Measurements from ENCODE around the gene UQCRC1. TPM values are rescaled to one million over a fixed set of nuclear protein-coding genes. Genes with fewer than 3 reads are reported as not detected.

Gene UQCRC1
- total RNA-seq, 1 experiment from 2014 or later: 243 TPM

DNA sequence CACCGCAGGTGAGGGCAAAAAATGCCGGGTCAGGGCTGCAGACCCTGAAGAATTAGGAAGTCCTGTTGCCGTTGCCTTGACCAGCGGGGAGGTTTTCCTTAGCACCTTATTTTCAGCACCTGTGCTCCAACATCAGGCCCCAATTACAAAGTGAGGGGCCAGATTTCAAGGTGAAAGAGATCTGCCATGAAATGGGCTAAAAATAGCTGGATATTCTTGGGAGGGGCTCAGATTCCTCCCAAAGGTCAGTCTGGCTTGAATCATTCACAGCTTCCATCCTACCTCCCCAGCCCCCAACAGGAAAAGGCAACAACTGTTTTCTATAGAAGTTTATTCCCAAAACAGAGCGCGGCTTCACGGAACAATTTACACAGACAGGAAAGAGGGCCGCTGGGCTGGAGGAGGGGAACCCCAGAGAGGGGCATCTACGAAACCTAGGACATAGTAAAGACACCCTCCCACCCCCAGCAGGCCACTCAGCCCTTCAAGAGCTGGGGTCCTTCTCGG lies 26.8 kb upstream of the UQCRC1 start:
- H3K36me3 ChIP-seq: no peaks in the 10 kb centered on the region
- no peaks in the 10 kb centered on the region for H3K27me3 ChIP-seq
- DNase-seq: no peak
- peak overlapping the region; percentile 68 for H3K4me3 ChIP-seq
- no peaks in the 10 kb centered on the region for H3K9me3 ChIP-seq

DNA sequence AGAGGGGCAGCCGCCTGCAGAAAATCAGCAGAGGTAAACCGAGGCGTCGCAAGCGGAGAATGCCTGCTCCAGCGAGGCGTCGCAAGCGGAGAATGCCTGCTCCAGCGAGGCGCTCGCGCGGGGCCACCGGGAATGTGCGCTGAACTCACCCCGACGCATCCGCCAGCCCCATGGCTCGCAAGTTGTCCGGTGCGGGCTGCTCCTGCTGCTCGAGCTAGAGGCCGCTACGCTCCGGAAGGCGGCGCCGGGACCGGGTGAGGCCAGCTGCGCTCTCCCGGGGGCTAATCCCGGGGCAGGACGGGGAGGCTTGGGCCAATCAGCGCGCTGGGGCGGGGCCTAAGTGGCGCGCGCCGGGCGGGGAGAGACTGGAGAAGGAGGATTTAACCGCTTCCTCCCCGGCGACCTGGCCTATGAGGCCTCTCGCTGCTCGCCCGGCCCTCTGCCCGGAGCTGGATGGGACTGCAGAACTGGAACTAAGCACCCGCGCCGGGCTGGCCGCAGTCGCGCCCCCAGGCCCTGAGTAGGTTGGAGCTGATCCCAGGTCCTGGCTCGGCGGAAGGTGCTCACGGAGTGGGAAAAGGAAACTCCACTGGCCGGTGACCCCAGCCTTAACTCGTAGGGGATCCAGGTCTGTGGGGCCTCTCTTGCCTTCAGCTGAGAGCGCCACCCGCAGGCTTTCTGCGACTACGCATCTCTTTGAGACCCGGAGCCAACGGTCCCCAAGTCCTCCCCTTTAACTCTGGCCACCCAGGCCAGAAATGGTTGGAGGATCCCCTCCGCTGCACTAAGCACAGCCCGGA lies 26.0 kb upstream of the UQCRC1 start, which contains the start of gene SLC26A6:
Gene SLC26A6 (minus strand): TSS at position 240 of the 800 bp plus-strand sequence. CDS start 68 bp downstream, at position 172.
- peak within 1 kb of the TSS; percentile 68 for H3K4me3 ChIP-seq
- peak; percentile 95 for DNase-seq
- H3K36me3 ChIP-seq: no peaks in the 10 kb centered on the region
- no peaks in the 10 kb centered on the region for H3K9me3 ChIP-seq
- H3K27me3 ChIP-seq: no peaks in the 10 kb centered on the region

DNA sequence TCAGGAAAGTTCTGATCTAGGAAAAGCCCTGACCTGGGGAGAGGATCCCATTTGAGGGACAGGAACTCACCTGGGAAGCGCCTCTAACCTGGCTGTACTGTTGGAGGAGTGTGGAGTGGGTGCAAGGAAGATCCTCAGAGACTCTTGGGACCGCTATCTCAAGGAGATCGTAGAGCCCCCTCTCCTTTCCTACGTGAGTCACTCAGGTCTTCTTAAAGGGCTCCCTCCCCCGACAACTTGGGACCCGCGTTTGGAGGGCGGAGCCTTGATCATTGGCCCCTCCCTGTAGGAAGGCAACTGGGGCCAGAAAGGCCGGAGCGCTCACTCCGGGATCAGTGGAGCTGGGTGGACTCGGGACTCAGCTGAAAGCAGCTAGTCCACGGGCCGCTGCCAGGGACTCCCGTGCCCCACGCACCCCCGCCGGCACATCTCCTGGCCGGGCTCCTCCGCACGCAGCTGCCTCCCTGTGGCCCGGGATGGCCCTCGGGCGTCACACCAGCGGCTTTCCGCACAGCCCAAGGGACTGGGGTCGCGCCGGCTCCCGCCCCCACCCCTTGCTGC lies 25.3 kb upstream of the UQCRC1 start:
- Histone ChIP-seq H3K9me3 (no peaks in the 10 kb centered on the region), H3K4me3 (peak overlapping the region; percentile 68), H3K27me3 (no peaks in the 10 kb centered on the region), H3K36me3 (no peaks in the 10 kb centered on the region)
- DNase-seq: peak; percentile 51

DNA sequence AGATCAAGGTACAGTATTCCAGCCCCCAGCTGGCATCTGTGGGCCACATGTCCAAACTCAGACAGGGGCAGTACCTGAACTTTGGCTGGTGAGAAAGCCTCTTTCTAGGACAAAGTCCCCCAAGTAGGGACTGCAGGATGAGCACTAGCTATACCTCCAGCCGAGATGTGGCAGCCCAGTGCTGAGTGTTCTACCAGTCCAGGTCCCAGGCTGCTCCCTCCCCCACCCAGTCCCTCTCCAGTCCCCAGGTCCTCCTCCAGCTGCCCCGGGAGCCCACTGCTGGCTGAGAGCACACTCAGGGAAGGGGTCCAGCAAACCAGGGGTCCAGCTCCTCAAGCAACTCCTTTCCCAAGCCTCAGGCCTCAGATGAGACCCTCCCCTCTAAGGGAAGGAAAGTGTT lies 24.3 kb upstream of the UQCRC1 start:
- no peak overlapping the region for H3K4me3 ChIP-seq
- no peaks in the 10 kb centered on the region for H3K27me3 ChIP-seq
- H3K9me3 ChIP-seq: no peaks in the 10 kb centered on the region
- DNase-seq: no peak
- no peaks in the 10 kb centered on the region for H3K36me3 ChIP-seq

DNA sequence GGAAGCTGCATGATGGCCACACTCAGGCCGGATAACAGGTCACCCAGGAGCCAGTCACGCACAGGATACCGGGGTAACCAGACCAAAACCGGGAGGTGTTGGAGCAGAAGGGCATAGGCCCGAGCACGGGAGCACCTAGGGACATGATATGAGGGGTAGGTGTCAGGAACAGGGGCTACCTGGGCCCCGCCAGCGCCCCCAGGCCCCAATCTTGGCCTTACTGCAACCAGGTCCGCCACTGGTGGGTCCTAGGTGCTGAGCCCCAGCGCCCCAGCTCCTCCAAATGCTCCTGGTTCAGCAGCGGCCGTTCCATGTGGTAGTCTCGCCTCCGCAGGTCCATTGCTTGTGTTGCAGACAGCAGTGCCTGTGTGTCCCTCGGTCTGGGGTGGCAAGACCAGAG lies 23.8 kb upstream of the UQCRC1 start:
- DNase-seq: no peak
- no peak overlapping the region for H3K4me3 ChIP-seq
- H3K27me3 ChIP-seq: no peaks in the 10 kb centered on the region
- no peaks in the 10 kb centered on the region for H3K9me3 ChIP-seq
- H3K36me3 ChIP-seq: no peaks in the 10 kb centered on the region

DNA sequence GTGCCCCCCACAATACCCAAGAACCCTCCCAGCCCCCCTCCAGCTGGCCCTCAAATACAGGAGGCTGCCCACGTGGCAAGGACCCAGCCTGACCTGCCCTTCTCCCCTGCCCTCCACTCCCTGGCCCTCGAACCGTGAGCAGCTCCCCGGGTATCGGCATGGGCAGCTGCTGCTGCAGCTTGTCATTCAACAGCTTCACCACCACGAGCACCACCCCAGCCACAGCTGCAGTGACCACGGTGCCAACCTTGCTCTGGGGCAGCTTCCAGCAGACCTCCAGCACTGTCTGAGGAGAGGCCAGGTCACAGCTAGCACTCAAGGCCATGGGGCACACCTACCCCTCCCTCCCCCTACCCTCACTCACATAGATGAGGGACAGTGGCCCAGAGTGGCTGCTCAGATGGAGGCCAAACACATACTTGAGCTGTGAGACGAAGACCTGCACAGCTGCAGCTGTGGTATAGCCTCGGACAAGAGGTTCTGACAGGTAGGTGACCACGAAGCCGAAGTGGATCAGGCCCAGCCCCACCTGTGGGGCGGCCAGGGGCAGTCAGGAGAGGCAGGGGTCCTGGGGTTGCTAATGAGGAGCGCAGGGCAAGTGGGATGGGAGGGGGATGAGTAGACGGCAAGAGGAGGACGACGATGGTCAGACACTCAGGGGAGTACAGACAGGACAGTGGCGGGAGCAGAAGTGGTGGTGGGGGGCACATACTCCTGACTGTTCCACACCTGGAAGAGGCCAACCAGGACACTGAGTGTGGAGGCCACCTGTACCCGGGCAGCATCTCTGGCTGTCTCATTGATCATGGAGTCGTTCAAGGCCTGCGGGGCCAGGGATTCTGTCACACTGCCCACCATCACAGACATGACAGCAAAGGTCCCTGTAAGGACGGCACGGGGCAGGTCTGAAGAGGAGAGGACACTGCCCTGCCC lies 22.3 kb upstream of the UQCRC1 start:
- no peaks in the 10 kb centered on the region for H3K27me3 ChIP-seq
- H3K4me3 ChIP-seq: no peak overlapping the region
- H3K9me3 ChIP-seq: no peaks in the 10 kb centered on the region
- no peak for DNase-seq
- no peaks in the 10 kb centered on the region for H3K36me3 ChIP-seq

DNA sequence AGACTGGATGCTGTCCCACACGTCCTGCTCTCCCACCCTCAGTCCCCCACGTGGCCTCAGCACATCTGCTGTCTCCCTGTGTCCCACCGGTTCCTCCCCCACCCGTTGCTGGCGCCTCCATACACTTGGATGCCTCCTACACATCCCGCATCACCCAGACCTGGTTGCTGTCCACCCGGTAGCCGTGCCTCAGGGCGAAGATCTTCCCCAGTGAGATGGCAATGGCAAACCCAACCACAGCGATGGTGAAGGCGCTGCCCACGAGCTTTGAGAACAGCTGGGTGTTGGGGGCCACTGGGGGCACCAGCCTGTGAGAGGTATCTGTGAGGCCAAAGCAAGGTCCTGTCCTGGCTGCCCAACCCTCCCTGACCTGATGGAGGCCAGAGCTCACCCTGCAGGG lies 21.4 kb upstream of the UQCRC1 start:
- no peak overlapping the region for H3K4me3 ChIP-seq
- no peaks in the 10 kb centered on the region for H3K27me3 ChIP-seq
- DNase-seq: no peak
- H3K9me3 ChIP-seq: no peaks in the 10 kb centered on the region
- no peaks in the 10 kb centered on the region for H3K36me3 ChIP-seq

DNA sequence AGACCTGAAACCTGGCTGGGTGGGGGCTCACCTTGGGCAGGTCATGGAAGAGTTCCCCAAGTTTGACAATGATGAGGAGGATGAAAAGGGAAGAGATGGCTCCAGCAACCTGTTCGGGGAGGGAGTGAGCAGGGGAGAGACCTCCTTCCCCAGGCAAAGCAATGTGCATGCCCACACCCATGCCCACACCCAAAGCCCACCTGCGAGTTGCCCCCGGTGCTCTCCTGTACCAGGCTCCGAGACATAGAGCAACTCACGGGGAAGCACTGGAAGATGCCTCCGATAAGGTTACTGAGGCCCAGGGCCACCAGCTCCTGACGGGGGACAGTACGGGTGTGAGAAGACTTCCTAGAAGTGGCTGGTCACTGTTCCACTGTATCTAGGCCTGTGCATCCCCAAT lies 21.0 kb upstream of the UQCRC1 start:
- Histone ChIP-seq H3K9me3 (no peaks in the 10 kb centered on the region), H3K36me3 (no peaks in the 10 kb centered on the region), H3K27me3 (no peaks in the 10 kb centered on the region), H3K4me3 (no peak overlapping the region)
- DNase-seq: no peak

DNA sequence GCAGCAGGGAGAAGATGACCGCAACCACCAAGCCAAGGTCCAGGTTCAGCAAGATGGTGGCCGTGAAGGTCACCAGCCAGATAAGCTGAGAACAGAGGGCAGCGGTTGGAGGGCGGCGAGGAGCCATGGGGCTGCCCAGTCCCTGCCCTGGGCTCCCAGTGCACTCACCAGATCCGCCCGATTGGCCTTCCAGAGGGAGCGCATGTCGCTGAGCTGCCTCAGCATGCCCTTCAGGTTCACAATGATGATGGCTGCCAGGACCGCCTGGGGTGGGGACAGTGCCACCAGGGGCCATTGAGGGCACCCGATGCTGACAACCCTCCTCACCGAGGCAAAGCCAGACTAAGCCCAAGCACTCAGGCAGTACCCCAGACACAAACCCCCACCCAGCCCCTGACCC lies 20.4 kb upstream of the UQCRC1 start:
- Histone ChIP-seq H3K36me3 (no peaks in the 10 kb centered on the region), H3K4me3 (no peak overlapping the region), H3K9me3 (no peaks in the 10 kb centered on the region), H3K27me3 (no peaks in the 10 kb centered on the region)
- no peak for DNase-seq

DNA sequence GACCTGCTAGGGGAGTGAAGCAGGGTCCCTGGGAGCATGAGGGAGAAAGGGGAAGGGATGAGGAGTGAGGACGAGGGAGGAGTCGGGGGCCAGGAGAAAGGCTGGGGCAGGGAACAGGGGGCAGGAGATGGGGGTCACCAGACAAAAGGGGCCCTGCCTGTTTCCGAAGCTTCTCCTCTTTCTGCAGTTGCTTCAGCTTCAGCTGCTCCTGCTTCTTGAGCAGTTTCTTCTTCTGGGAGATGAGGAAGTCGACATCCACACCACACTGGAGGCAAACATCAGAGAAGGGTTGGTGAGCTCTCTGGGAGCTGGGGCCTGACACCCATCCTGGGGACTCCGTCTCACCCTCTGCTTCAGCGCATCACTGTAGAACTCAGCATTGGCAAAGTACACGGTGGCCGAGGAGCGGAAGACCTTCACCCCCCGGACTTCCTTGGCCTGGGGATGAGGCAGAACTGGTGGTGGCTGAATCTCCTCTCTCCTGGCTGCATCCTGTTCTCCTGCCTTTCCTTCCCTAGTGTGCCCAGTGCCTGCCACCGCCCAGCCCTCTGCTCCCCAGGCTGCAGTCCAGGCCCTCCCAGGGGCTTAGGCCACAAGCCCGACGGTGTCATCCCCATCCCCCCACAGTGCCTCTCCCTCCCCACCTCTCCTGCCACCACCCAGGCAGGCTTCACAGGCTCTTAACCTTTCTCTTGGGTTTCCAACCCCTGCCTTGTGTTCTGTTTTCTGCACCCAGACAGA lies 19.0 kb upstream of the UQCRC1 start:
- Histone ChIP-seq H3K36me3 (no peaks in the 10 kb centered on the region), H3K9me3 (no peaks in the 10 kb centered on the region), H3K4me3 (no peak overlapping the region), H3K27me3 (no peaks in the 10 kb centered on the region)
- no peak for DNase-seq

DNA sequence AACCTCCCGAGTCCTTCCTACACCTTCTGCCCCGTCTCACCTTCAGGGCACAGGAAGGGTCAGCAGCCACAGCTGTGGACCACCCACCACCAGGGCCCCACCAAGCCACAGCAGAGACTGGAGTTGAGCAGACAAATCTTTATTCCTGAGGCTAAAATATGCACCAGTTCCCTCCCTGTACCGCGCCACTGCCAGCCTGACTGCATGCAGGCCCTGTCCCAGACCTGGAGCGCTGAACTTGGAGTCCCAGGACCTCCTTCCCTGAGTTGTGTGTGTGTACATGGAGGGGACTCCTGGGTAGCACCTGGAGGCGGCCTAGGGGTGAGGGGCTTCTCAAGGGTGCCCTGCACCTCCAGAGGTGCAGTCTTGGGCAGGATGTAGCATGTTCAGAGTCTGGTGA lies 16.2 kb upstream of the UQCRC1 start:
- H3K4me3 ChIP-seq: no peak overlapping the region
- H3K36me3 ChIP-seq: no peaks in the 10 kb centered on the region
- no peaks in the 10 kb centered on the region for H3K9me3 ChIP-seq
- no peak for DNase-seq
- no peaks in the 10 kb centered on the region for H3K27me3 ChIP-seq

DNA sequence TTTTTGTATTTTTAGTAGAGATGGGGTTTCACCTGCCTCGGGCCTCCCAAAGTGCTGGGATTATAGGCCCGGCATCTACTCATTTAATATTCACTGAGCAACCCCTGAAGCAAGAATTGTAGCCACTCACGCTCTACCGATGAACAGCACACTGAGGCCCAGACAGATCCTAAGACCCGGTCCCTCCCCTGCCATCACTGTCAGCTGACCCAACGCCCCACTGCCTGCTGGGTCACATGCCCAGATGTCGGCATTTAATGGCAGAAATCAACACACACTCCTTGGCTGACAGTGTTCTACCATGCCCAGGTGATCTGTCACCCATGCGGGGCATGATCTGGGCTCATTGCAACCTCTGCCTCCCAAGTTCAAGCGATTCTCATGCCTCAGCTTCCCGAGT lies 15.3 kb upstream of the UQCRC1 start:
- Histone ChIP-seq H3K9me3 (no peaks in the 10 kb centered on the region), H3K4me3 (no peak overlapping the region), H3K36me3 (no peaks in the 10 kb centered on the region), H3K27me3 (no peaks in the 10 kb centered on the region)
- DNase-seq: no peak

DNA sequence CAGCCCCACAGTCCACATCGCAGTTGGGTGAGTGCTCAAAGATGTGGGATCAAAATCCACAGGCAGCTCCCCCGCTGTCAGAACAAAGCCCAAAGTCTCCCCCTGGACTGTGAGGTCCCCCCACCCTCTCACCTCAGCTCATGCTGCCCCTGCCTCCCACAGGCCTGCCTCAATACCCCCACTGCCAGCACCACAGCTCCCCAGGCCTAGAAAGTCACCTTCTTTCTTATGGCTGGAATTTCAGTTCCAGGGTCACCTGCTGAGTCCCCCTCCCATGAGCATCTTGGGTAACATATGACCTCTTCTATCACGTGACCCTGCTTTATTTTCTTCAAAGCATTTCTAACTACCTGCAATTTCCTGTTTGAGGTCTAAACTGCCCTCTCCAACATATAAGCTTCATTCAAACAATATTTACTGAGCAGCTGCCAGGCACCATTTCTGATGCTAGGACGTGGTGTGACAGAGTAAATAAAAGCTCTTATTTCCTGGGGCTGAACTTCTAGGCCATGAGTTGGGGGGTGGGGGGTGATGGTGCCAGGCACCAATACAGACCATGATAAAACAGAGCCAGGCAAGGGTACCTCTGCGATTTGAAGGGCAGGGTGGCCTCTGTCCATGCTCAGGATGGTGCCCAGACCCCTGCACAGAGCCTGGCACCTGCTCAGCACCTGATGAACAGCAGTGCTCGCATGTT lies 14.6 kb upstream of the UQCRC1 start:
- no peak for DNase-seq
- Histone ChIP-seq H3K36me3 (no peaks in the 10 kb centered on the region), H3K27me3 (no peaks in the 10 kb centered on the region), H3K4me3 (no peak overlapping the region), H3K9me3 (no peaks in the 10 kb centered on the region)

DNA sequence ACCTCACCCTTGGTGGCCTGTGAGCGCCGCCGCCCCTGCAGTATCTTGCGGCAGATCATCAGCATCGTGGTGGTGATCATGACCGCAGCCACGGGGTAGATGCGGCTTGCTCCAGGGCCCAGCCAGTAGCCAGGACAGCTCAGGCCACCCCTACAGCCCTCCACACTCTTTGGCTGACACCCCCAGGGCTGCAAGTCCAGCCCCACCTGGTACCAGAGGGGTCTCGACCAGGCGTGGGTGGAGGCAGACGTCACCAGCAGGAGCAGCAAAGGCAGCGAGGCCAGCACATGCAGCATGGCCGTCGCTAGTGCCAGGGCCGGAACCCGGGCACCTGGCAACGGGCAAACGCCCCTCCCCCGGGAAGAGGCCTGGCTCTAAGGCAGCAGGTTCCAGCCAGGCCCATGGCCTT lies 12.0 kb upstream of the UQCRC1 start, which contains the start of gene TMEM89:
Gene TMEM89 (minus strand): TSS at position 309 of the 409 bp plus-strand sequence. CDS start 13 bp downstream, at position 296.
- Histone ChIP-seq H3K36me3 (no peaks in the 10 kb centered on the region), H3K4me3 (no peak within 1 kb of the TSS), H3K27me3 (no peaks in the 10 kb centered on the region), H3K9me3 (no peaks in the 10 kb centered on the region)
- DNase-seq: no peak

DNA sequence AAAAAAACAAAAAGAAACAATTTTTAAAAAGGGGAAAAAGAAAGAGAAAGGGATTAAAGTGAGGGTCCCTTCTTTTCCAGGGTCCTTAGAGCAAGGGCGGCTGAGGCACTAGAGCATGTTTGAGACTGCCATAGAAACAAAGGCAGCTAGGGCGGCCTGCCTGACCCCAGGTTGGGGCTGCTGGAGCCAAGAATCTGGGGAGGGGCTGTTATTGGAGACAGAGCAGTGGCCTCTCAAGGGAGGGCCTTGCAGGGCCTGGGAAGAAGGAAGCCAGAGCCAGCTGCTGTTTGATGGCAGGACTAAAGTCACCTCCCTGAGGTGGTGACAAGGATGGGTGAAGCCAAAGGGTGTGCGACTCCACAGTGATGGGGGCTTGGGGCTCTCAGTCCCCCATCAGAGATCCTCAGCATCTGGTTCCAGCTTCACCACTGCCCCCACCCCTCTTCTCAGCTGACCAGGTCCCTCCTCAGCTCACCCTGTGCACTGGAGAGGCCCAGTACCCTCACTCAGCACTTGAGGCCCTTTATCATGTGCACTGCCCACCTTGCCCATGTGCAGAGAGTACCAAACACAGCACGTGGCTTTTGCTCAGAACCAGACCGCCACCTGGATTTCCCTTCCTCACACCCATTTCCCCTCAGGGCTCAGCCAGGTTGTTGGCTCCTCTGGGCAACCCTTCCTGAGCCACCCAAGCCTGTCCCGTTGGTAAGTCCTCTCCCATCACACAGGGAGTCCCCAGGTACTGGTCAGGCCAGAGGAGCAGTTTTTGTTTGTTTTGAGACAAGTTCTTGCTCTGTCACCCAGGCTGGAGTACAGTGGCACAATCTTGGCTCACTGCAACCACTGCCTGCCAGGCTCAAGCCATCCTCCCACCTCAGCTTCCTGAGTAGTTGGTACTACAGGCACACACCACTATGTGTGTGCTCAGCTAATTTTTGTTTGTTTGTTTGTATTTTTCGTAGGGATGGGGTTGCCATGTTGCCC lies 10.4 kb upstream of the UQCRC1 start:
- no peak for DNase-seq
- H3K4me3 ChIP-seq: no peak overlapping the region
- H3K9me3 ChIP-seq: no peaks in the 10 kb centered on the region
- no peaks in the 10 kb centered on the region for H3K36me3 ChIP-seq
- no peaks in the 10 kb centered on the region for H3K27me3 ChIP-seq

Data from MG63 (cell line).